ENCODE data around the gene AKR1E2. TPM values are rescaled to one million over a fixed set of nuclear protein-coding genes. Genes with fewer than 3 reads are reported as not detected.

Gene AKR1E2
- total RNA-seq, 1 donor from 2014 or later: 7.9 TPM

Other genes with a start within 250 kb of the AKR1E2 start
- 0.62 and 1.0 TPM in 2 replicates for gene AKR1C1, start 137.2 kb downstream of the AKR1E2 start, total RNA-seq
- gene AKR1C2, start 177.7 kb downstream of the AKR1E2 start, total RNA-seq: not detected in 2 replicates

Measured in activated CD4-positive, alpha-beta T cell treated with anti-CD3 and anti-CD28 coated beads, Interleukin-2, amount 10 ng/mL, durations not matched to agents 24 days and 14 days (primary cell).